AG10803 (cell line): ENCODE measurements around the gene SPEM3.

Source experiments
- DNase-seq: peaks from one replicate; pipeline ENCODE4 v3.0.0; 2010; ENCODE audit warnings: low read depth
- H3K4me3 ChIP-seq: 2 replicates; pipeline ENCODE4 v1.5.1; 2011; ENCODE audit warnings: mild to moderate bottlenecking, low read length, control low read depth
- CTCF ChIP-seq: conservative IDR thresholded peaks from 2 replicates; pipeline ENCODE4 v1.5.1; 2011; ENCODE audit warnings: mild to moderate bottlenecking, low read length, control low read depth, inconsistent platforms

The SPEM3 gene

GRCh38 chr17:7393613-7394451 lies 34.8 kb upstream of the SPEM3 start:
- no peak for DNase-seq
- TF ChIP-seq CTCF: no peak
- H3K4me3 ChIP-seq: peak overlapping the region; percentile 84

GRCh38 chr17:7394452-7395191 lies 34.0 kb upstream of the SPEM3 start, which contains the start of gene PLSCR3:
TSS of gene PLSCR3 (minus strand) at chr17:7394525. CDS start at chr17:7394110, 415 bp downstream.
- TF ChIP-seq CTCF: peak; percentile 42
- DNase-seq: peak; percentile 82
- H3K4me3 ChIP-seq: peak within 1 kb of the TSS; percentile 84

- DNase-seq: no peak
- no peak for TF ChIP-seq CTCF
- H3K4me3 ChIP-seq: no peak overlapping the region
These were observed 32.5 kb upstream of the SPEM3 start for GRCh38 chr17:7396147-7396546.

GRCh38 chr17:7398612-7399011 lies 30.0 kb upstream of the SPEM3 start:
- TF ChIP-seq CTCF: no peak
- DNase-seq: no peak

GRCh38 chr17:7403043-7403726 lies 25.5 kb upstream of the SPEM3 start:
- TF ChIP-seq CTCF: no peak
- peak overlapping the region; percentile 79 for H3K4me3 ChIP-seq
- DNase-seq: no peak

More at GRCh38 chr17:7398612-7399011, 30.0 kb upstream of the SPEM3 start:
- no peak overlapping the region for H3K4me3 ChIP-seq

GRCh38 chr17:7403727-7403976 lies 25.0 kb upstream of the SPEM3 start:
- peak overlapping the region; percentile 79 for H3K4me3 ChIP-seq
- no peak for DNase-seq
- no peak for TF ChIP-seq CTCF
